HG02763 (cell line): ENCODE results near the gene CD101.
"Not testable (repeated sequence)": the region's sequence is repeated elsewhere in the genome, so short reads cannot be mapped to it uniquely, and the experiment has no call there.

ENCODE experiments used
- ATAC-seq: cut with Tn5 transposase; IDR thresholded peaks from one replicate; pipeline ENCODE4 v1.9.1; 2021; ENCODE audit warnings: mild to moderate bottlenecking, moderate library complexity; ENCODE audit not compliant: unreplicated experiment

CD101 gene, protein sequence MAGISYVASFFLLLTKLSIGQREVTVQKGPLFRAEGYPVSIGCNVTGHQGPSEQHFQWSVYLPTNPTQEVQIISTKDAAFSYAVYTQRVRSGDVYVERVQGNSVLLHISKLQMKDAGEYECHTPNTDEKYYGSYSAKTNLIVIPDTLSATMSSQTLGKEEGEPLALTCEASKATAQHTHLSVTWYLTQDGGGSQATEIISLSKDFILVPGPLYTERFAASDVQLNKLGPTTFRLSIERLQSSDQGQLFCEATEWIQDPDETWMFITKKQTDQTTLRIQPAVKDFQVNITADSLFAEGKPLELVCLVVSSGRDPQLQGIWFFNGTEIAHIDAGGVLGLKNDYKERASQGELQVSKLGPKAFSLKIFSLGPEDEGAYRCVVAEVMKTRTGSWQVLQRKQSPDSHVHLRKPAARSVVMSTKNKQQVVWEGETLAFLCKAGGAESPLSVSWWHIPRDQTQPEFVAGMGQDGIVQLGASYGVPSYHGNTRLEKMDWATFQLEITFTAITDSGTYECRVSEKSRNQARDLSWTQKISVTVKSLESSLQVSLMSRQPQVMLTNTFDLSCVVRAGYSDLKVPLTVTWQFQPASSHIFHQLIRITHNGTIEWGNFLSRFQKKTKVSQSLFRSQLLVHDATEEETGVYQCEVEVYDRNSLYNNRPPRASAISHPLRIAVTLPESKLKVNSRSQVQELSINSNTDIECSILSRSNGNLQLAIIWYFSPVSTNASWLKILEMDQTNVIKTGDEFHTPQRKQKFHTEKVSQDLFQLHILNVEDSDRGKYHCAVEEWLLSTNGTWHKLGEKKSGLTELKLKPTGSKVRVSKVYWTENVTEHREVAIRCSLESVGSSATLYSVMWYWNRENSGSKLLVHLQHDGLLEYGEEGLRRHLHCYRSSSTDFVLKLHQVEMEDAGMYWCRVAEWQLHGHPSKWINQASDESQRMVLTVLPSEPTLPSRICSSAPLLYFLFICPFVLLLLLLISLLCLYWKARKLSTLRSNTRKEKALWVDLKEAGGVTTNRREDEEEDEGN

DNA sequence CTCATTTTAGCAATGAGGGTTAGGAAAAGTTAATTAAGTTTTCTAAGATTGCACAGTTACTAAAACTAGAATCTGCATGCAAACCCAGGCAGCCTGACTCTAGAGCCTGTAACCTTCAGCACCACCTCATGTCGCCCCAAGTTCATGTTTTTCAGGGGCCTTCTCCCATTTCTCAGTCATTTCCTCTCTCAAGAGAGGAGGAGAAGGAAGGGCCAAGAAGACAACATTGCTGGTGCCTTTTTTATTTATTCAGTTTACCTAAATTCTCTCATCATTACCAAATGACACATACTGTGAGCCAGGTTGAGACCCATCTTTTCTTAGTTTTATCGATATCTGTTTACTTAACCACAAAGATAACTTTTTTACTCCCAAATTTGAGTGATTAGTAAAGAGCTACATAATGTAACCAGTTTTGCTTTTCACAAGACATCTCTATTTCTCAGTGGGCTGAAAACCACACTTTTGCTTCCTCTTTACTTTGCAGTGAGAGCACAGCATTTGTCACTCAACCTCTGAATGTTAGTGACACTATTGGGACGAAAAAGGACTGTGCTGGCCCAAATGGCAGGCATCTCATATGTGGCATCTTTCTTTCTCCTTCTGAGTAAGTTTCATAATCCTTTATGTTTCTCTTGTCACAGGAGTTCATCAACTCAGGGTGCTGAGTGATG, at the start of gene CD101:
Gene CD101, plus strand, starts transcription at position 507 of the 674 bp plus-strand sequence. Its CDS starts 58 bp downstream, at position 565.
- ATAC-seq = peak; percentile 92

DNA sequence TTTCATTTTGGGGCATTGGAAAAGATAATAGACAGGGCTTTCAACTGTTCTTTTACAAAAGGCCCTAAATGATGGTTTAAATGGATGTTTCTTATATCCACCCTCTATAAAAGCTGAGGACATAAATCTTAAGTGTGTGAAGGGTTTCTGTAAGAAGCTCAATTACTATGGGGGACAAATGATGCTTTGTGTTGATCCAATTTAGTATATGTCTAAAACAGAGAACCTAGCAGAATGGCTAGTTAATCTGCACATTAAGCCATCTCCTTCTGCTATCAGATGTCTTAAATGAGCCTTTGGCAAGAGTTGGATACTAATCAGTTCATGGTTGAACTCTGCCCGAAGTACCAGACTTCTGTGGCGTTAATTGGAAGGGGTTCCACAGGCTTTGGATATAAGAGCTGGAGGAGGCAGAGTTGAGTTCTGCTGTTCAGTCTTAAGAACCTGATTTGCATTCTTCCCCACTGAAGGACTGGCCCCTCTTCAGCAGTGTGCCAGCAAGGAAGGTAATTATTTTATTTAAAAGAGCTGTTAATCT, 48.8 kb upstream of the CD101 start:
- ATAC-seq = no peak

DNA sequence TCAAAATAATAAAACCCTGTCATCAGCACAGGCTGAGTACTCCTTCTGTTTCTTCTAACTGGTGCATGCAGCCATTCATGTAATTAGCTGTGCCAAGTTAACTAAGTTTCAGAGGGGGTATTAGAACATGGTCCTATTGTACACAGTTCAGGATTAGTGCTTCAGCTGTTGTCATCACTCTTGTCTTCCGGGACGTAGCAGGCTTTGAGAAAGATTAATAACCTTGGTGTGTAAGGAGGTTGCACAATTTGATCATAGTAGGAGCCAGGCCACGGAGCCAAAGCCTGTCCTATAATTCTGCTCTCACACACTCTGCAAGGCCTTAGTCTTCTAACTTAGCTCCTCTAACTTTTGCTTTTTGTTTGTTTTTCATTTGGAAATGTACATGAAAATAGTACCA, 47.1 kb upstream of the CD101 start:
- no peak for ATAC-seq

DNA sequence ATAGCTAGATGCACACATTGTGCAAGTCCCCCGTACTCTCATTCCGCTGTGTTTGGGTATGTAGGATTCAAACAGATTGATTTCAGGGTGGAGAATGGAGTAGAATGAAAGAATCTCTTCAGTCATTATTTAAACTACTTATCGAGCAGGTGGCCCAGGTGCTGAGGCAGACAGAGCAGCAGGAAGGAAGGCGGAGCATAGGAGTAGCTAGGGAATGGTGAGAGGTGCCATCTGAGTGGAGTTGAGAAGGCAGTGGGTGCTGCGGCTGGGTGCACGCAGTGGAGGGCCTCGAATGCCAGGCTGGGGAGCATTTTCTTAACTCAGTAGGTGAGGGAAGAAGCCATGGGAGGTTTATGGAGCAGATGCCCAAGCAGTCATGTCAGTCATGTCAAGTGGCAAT, 45.2 kb upstream of the CD101 start:
- no peak for ATAC-seq

DNA sequence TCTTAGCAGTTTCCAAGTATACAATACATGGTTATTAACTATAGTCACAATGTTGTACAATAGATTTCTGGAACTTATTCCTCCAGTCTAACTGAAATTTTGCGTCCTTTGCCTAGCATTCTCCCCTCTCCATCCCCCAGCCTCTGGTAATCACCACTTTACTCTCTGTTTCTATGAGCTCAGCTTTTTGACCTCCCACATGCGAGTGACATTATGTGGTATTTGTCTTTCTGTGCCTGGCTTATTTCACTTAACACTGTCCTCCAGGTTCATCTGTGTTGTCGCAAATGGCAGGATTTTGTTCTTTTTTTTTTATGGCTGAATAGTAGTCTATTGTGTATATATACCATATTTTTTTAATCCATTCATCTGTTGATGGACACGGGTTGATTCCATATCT, 43.9 kb upstream of the CD101 start:
- no peak for ATAC-seq

DNA sequence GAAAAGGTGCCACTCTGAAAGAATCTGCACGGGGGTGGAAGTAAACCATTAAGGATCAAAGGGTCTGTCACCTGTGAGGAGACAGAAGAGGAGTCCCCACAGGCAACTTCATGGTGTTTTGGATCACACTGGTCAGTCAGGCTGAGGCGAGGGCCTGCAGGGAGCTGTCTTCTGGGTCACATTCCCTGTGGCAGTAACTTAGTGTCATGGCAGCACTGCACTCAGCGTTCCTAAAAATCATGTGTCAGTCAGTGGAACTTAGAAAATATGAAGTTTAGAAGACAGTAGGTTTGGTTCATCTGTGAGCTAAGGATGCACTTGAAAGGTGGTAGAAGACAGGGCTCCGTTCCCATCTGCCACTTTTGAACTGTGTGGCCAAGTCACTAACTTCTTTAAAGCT, 43.5 kb upstream of the CD101 start:
- ATAC-seq = no peak

DNA sequence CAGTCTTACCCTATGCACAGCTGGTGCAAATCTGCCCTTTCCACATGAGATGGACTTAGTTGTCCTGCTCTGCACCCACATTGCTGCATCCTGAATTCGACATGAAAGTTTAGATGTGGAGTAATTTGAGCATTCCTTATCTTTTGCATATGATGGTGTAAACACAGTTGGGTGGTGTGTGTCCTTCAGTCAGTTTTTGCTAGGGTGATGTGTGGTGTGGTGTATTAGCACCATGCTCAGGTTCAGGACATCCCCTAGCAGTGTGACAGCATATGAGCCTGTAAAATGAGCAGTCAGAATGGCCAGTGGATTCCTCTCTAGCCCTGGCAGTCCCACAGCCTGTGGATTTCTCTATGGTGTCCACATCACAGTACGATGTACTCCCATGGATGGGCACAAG, 42.6 kb upstream of the CD101 start:
- no peak for ATAC-seq

DNA sequence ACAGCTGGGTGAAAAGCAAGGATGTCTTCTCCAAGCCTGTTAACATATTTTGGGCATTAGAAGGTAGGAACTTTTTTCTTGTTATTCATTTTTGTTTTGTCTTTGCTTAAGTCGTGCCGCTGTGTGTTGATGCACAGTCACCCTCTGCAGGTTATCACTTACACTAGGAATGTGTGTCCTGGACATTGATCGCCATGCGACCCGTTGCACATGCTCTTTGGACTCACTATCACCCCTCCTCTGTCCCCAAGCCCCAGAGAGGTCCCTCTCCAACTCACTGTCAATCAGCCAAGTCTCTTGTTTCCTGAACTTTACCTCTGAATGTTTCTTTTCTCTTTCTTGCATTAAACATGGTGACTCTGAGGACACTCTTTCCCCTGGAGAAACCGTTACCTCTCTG, 40.0 kb upstream of the CD101 start:
- no peak for ATAC-seq

DNA sequence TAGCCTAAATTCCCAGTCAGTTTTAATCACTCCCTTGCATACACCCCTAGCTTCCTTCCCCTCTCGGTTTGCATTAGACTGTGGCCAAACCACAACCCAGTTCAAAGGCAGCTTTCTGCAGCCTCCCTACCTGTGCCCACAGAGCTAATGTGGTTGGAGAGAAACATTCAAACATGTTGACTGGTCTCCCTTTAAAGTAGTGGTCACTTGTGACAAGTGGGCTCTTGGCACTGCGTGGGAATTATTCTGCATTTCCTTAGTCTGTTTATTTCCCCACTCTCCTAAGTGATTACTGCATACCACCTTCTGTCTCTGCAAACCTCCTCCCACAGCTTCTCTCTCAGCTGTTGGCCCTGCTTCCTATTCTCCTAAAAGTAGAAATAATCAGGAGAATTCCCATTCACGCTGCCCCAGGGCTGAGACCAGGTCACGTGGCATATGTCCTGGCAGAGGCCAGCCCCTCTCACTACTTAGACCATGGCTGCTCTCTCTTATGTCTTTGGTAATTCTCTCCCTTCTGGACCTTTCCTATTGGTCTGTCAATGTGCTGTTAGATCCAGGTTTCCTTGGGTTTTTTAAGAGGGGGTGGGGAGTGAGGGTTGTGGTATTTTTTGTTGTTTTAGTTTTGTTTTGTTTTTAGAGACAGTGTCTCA, 38.4 kb upstream of the CD101 start:
- ATAC-seq = no peak

DNA sequence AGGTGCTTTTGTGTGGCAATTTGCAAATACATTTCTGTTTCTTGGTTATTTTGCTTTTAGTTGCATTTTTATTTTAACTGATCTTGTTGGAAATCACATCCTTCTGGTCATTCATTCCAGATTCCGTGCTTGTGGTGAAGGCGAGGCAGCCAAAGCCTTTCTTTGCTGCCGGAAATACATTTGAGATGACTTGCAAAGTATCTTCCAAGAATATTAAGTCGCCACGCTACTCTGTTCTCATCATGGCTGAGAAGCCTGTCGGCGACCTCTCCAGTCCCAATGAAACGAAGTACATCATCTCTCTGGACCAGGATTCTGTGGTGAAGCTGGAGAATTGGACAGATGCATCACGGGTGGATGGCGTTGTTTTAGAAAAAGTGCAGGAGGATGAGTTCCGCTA, 34.8 kb upstream of the CD101 start:
- no peak for ATAC-seq

DNA sequence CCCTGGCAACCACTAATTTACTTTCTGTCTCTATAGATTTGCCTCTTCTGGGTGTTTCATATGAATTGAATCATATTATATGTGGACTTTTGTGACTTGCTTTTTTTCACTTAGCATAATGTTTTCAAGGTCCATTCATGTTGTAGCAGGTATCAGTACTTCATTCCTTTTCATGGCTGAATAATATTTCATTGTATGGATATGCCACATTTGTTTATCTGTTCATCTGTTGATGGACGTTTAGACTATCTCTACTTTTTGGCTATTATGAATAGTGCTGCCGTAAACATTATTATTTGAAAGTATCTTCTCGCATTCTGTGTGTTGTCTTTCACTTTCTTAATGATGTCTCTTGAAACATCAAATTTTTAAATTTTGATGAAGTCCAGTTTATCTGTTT, 32.8 kb upstream of the CD101 start:
- ATAC-seq = no peak

DNA sequence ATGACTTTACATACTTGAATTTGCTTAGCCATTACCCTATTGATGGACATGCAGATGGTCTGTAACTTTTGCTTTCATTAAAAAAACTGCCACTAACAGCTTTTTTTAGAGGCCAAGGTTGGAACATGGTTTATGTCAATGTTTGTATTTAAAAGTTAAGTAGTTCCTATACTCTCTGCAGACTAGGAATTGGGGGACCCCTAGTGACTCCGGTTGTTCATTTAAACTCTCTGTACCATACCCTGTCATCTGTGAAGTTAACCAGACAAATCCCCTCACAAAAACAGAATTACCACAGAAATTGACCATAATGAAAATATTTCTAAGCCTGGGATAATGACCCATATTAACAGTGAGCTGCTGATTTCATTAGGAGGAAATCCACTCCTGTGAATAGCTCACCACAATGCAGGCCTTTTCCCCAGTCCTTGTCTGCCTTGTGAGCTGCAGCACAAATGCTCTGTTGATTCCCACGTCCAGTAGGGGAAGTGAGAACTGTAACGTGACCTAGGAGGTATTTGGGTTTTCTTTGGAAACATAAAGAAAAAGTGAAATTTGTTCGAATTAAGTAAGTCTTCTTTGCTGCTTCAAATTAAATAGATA, 30.2 kb upstream of the CD101 start:
- ATAC-seq = no peak

DNA sequence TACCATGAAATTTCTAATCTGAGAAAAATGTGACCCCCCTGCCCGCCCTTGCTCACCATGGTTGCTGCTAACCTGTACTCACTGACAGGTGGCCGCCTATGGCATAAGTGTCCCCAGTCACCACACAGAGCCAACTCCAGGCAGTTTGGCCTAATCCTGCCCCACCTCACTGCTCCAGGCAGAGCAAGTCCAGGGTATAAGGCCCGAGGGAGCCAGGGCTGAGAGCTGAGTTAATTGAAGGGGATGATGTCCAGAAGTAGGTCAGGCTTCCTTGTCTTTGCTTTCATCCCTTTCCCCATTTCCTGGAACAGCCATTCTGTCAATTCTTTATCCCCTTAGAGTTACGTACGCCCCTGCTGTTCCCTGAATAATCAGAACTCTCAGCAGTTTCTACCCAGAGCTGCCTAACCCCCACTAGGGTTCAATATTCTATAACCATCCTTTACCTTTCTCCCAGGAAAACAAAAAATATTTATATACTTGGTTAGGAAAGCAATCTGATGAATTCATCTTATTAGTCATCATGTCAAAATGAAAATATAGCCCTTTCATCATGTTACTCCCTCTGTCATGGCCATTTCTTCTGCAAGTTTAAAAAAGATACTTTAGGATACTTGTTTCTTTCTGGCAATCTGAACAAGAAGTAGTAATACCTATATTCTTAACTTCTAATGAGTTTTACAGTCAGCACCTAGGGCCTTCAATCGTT, 29.4 kb upstream of the CD101 start:
- ATAC-seq = no peak

DNA sequence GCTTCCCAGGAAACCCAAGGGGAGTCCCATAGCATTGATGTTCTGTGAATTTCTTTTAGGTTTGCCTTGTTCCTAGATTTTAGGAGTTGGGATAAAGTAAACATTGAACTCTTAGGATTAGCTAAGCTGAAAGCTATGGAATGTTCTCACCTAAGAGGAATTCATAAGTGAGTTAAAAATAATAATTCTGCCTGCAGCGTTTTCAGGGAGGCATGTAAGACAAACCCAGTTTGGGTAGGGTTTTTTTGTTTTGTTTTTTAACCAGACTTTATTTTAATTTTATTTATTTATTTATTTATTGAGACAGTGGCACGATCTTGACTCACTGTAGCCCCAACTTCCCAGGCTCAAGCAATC, 28.9 kb upstream of the CD101 start:
- no peak for ATAC-seq

DNA sequence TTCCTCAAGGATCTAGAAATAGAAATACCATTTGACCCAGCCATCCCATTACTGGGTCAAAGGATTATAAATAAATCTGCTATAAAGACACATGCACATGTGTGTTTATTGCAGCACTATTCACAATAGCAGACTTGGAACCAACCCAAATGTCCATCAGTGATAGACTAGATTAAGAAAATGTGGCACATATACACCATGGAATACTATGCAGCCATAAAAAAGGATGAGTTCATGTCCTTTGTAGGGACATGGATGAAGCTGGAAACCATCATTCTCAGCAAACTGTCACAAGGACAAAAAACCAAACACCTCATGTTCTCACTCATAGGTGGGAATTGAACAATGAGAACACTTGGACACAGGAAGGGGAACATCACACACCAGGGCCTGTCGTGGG, 21.3 kb upstream of the CD101 start:
- ATAC-seq = not testable (repeated sequence)

DNA sequence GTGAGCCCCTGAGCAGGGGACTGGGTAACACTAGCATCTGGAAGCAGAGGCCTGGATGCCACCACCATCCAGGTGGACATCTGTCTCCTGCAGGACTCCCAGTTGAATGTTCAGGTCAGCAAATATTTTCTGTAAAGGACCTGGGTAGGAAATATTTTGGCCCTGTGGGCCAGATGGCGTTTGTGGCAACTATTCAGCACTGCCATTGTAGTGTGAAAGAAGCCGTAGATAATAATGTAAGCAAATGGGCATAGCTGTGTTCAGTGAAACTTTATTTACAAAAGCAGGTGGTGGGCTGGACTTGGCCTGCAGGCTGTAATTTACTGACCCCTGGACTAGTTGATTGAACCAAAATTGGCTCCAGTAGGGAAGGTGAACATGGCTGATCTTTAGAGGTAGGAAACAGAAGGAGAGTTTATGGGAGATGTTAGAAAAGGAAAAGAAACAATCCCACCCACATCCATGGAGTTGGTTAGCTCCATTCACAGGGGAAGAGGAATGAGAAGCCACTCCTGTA, 20.0 kb upstream of the CD101 start:
- no peak for ATAC-seq

DNA sequence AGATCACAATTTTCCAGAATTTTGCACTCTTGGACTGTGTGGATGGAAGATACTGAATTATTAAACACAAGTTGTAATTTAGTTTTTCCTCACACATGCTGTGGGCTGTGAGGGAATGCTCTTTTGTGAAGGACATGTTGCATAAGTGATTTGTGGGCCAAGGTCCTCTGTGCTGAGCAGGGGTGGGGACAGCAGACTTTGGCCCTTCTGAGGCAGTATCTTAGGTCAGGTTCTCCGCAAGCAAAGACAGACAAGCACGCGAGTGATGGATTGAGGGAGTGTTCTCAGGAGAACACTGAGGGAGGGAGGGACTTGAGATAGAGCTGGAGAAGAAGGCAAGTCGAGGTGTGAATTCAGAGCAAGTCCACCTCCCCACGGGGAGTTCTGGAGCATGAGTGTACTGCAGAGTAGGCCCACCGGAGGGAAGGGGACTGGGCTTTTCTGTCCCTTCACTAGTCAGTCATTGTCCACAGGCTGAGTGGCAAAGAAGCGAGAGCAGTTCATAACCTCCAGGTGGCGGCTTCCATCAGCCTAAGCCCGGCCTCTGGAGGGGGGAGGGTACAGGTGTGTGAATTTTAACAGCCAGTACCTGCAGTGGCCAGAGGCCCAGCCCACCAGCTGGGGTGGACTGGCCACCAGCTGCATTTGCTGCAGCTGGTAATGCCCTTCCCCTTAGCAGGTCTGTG, 19.1 kb upstream of the CD101 start:
- no peak for ATAC-seq

DNA sequence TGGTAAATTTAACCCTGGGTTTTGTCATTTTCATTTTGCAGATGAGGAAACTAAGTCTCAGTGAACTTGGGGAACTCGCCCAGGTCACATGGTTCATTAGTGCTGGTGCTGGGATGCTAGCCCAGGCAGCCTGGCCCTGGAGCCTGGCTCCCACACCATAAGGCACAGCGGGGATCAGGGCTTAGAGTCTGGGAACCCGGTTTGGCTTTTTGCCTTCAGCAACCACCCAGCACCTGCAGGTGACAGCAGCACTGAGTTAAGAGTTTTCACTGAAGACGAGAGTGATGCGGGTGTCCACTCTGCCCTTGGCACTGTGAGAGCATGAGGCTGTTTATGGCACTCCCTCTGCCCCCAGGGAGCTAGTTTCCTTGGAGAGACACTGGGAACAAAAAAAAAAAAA, 18.4 kb upstream of the CD101 start:
- ATAC-seq = no peak

DNA sequence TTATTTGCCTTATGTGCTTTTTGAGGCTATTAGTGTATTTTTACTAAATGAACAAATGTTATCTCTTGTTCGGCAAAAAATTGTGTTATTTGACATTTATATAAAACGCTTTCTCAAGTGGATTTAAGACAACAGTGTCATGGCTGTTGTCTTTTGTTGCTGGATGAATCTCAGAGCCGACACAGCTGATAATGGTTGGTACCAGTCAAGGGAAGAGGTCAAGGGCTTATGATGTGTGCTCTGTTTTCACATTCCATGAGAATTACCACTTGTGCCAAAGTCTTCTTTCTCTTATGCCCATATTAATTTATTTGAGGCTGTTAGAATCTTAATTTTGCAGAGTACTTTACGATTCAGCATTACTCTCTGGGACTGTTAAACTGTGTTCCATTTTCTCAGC, 17.9 kb upstream of the CD101 start:
- ATAC-seq = no peak
